GM21360 (cell line): ENCODE measurements around the gene TBX4.
"Not testable (repeated sequence)": the region's sequence is repeated elsewhere in the genome, so short reads cannot be mapped to it uniquely, and the experiment has no call there.

ENCODE experiments used
- ATAC-seq: cut with Tn5 transposase; IDR thresholded peaks from one replicate; pipeline ENCODE4 v1.9.1; 2021; ENCODE audit warnings: mild to moderate bottlenecking, moderate library complexity; ENCODE audit not compliant: unreplicated experiment

Gene TBX4

GRCh38 chr17:61427567-61427966, 24.7 kb upstream of the TBX4 start:
- no peak for ATAC-seq

- no peak for ATAC-seq
Observed at GRCh38 chr17:61429274-61429673, 22.9 kb upstream of the TBX4 start.

- ATAC-seq = not testable (repeated sequence)
Observed at GRCh38 chr17:61429831-61430230, 22.4 kb upstream of the TBX4 start.

GRCh38 chr17:61431594-61432311, 20.5 kb upstream of the TBX4 start:
- ATAC-seq = no peak

- no peak for ATAC-seq
Observed at GRCh38 chr17:61436273-61436672, 15.9 kb upstream of the TBX4 start.

GRCh38 chr17:61436995-61437704, 15.1 kb upstream of the TBX4 start:
- ATAC-seq = no peak

GRCh38 chr17:61440697-61441096, 11.5 kb upstream of the TBX4 start:
- ATAC-seq = no peak

- not testable (repeated sequence) for ATAC-seq
Observed at GRCh38 chr17:61441507-61441906, 10.7 kb upstream of the TBX4 start.

GRCh38 chr17:61442136-61442775, 10.0 kb upstream of the TBX4 start:
- no peak for ATAC-seq

GRCh38 chr17:61442878-61443474, 9.2 kb upstream of the TBX4 start:
- ATAC-seq = no peak

- ATAC-seq = no peak
Observed at GRCh38 chr17:61443475-61443882, 8.7 kb upstream of the TBX4 start.

- ATAC-seq = no peak
Observed at GRCh38 chr17:61444075-61444474, 8.1 kb upstream of the TBX4 start.

GRCh38 chr17:61444831-61445230, 7.4 kb upstream of the TBX4 start:
- ATAC-seq = no peak

GRCh38 chr17:61447358-61447757, 4.9 kb upstream of the TBX4 start:
- no peak for ATAC-seq

- no peak for ATAC-seq
Observed at GRCh38 chr17:61448042-61448441, 4.2 kb upstream of the TBX4 start.

- ATAC-seq = not testable (repeated sequence)
Observed at GRCh38 chr17:61449140-61449539, 3.1 kb upstream of the TBX4 start.

GRCh38 chr17:61449707-61450640, 2.2 kb upstream of the TBX4 start:
- ATAC-seq = no peak

- ATAC-seq = no peak
Observed at GRCh38 chr17:61450641-61451537, 1.3 kb upstream of the TBX4 start.

- ATAC-seq = no peak
Observed at GRCh38 chr17:61451538-61452300, 503 bp upstream of the TBX4 start.
